Measurements from ENCODE around the gene TMEM63A.
"Not testable (repeated sequence)": the region's sequence is repeated elsewhere in the genome, so short reads cannot be mapped to it uniquely, and the experiment has no call there.

TMEM63A gene

DNA sequence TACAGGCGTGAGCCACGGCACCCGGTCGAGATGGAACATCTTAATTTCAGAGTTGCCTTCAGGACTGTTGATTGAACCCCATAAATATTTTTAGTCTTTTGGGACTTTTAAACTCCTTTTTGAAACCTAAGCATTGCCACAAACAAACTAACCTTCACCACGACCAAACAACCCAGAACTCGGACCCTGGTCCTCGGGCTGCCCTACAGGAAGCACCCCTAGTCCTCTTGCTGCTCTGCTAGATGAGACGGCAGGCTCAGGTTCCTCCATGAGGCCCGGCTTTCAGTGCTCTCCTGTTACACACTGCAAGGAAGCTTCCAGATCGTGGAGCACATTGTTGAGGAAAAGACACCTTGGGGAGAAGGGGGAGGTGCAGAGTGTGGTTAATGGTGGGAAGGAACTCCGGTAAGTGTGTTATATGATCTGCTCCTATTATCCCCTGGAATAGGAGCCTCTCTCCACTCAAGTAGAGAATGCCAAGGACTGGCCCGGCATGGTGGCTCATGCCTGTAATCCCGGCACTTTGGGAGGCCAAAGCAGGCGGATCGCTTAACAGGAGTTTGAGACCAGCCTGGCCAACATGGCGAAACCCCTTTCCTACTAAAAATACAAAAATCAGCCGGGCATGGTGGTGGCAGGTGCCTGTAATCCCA, 66.5 kb downstream of the TMEM63A start:
- no peak for DNase-seq

DNA sequence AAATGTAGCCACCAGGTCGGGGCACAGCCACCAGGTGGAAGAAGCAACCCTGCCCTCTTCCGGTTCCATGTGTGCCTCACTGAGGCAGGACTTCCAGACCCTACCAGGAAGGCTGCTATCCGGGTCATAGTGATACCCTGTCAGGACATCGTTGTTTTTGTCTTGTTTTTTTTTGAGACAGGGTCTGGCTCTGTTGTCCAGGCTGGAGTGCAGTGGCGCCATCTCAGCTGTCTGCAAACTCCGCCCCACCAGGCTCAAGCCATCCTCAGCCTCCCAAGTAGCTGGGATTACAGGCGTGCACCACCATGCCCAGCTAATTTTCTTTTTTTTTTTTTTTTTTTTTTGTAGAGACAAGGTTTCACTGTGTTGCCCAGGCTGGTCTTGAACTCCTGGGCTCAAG, 67.1 kb downstream of the TMEM63A start:
- not testable (repeated sequence) for DNase-seq

DNA sequence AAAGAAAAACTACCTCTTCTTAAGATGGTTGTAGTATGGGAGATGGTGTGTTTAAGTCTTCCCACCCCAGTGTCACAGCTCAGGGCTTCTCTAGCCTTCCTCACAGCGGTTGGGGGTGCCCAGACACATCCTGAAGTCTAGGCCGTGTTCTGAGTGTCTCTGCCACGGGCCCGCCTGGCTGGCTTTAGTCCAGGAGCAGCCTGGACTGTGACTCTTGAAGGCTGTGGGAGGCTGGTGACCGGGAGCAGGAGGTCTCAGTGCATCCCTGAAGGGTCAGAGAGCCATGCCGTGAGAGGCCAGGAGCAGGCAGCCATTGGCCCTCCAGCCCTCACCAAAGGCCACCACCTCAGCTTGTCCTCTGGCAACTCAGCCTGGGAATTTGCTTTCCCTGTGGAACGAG, 67.8 kb downstream of the TMEM63A start:
- DNase-seq = no peak

DNA sequence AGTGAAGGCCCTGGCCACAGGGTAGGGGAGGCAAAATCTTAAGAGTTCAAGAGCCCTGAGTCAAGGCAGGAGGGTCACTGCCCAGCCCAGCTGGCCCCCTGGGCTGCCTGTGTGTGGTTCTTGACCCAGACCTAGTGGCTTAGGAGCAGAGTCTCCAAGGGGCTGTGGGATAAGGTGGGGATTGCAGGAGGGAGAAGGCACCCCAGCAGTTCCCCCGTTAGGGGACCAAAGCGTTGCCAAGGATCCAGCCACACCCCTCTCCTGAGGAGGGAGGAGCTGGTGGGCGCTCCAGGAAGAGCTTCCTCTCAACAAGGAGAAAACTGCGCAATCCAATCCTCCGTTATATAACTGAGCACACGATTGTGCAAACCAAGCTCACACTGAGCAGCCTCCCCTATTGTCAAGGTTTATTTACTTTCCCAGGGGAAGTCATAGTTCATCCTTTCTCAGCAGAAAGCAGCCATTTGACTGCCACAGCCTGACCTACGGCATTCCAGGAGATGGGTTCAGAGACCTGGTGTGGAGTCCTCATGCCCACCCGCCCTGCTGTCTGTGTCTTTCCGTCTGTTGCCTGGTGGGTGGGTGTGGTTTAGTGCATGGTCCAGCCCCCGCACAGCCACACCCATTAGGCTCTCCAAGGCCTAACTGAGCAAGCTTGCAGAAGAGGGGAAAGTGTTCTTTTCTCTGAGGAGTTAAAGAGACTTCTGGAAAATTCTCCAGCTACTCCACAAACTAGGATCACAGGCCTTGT, 68.8 kb downstream of the TMEM63A start:
- DNase-seq = peak; percentile 24

DNA sequence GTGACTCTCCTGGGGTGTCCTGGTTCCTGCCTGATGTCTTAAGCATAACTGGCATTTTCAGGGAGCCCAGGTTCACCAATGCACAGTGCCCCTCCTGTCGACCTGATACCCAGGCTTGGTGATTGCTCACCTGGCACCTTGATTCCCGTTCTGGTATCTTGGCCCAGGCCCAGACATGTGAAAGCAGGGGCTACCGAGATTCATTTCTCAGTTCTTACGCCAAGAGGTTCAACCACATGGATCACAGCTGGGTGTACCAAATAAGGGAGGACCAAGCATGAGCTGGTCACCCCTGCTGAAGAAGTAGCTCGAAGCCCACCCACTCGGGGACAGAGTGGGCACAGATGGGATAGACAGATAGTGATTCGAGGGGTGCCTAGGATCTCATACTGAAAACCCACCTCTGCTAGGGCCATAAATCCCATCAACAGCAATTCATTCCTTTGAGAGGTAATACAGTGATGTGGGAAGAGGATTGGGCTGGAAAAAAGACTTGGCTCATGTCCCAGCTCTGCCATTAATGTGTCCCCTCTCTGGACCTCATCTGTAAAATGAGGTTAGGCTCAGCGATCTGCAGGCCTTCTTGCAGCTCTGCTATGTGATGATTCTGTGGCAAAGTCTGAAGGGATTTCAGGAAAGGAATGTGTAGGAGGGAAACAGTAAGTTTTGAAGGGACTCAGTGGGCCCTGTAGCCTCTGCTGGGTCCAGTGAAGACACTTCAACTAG, 69.5 kb downstream of the TMEM63A start:
- no peak for DNase-seq

DNA sequence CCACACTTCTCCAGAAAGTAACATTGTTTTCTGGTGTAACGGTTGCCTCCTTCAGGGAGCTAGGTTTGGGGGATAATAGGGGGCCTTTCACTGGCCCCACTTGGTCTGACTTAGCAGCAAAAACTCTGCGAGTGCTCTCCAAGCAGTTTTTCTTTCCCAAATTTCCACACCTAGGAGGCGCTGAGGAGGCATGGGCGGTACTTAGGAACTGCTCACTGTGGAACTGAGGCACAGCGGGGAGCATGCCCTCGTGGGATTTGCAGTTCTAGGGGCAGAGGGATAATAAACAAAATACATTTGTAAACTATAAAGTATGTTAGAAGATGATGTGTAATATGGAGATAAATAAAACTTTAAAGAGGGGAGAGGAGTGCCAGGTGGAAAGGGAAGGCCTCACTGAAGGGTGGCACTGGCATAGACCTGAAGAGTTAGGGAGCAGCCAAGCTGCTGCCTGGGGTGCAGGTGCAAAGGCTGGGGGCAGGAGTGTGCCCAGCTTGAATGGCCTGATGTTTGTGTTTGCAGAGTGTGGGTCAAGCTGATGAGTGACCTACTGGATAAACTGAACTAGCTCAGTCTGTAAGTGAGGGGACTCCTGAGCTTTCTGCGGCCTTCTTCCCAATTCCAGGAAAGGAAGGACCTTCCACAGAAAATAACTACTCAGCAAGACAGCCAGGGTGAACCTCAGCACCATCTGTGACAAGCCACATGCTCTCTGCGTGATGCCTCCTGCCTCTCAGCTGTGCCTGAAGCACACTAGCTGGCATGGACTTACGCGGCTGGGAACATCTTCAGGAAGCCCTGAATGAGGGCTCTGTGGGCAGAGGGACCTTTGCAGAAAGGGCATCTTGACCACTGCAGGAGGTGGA, 70.3 kb downstream of the TMEM63A start:
- DNase-seq = no peak

DNA sequence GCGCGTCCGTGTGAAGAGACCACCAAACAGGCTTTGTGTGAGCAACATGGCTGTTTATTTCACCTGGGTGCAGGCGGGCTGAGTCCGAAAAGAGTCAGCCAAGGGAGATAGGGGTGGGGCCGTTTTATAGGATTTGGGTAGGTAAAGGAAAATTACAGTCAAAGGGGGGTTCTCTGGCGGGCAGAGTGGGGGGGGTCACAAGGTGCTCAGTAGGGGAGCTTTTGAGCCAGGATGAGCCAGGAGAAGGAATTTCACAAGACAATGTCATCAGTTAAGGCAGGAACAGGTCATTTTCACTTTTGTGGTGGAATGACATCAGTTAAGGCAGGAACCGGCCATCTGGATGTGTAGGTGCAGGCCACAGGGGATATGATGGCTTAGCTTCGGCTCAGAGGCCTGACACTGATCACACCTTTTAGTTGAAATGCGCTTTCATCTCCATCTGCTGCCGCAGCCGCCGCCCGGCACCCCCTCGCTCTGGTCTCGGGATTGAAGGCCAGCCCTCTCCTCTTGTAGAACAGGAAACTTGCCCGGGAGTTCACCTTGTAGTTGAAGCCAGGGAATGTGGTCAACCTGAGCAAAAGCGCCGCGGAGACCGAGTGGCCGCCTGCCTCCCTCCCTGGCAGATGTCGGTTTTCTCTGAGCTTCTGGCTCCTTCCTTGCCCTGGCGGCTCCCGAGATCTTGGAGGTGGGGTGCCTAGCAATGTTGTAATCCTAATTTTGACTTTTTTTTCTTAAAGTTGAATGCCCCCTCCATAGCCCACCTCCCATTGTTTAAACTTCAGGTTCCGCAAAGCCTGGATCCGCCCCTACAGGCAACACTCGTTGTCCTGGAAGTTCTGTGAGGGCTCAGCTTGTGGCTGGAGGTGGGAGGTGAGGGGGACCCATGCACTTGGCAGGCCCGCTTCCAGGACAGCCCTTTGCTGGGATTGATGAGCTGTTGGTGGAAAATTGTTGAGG, 71.3 kb downstream of the TMEM63A start:
- not testable (repeated sequence) for DNase-seq

DNA sequence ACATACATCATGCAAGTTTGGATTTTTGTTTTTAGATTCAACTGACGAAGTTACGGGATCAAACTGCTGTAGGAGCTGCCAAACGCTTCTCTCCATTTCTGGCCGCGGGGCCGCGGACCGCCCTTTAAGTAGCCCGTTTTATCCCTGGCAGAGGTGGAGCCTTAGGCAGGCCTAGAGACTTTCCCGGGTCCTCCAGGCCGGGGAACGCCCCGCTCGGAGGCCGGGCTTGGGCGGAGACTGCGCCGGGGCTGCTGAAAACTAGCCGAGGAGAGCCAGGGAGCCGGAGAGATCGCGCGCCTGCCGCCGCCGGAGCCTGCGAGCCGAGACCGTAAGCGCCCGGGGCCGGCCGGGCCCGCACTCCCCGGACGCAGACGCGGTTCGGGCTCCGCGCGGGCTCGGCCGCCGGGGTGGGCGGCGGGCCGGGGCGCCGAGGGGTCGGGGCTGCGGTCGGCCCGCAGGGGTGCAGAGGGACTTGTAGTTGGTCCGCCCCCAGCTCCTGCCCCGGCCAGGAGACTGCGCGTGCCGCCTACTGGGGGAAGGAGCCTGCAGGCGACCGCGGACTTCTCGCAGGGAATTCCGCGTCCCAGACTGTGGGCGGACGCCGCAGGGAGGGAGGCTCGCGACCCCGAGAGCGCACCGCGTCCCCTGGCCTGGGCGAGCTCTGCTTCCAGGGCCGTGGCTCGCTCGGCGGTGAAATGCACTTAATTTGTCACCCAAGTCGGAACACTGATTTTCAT, 72.2 kb downstream of the TMEM63A start, which contains the start of gene EPHX1:
TSS of gene EPHX1 (plus strand) at position 283 of the 737 bp plus-strand sequence. CDS start 18,606 bp downstream, outside the sequence.
- DNase-seq = peak; percentile 42

DNA sequence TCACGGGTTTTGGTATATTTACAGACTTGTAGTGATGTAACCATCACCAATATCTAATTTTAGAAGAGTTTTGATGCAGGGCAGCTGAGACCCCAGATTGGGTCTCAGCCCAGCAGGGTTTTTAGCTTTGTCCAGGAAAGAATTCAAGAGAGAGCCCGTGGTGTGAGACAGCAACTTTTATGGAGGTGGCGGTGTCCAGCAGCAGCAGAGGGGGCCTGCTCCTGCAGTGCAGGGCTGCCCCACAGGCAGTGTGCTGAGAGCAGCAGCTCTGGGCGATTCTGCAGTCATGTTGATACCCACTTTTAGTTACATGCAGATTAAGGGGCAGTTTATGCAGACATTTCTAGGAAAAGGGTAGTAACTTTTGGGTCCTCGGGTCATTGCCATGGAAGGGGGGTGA, 74.0 kb downstream of the TMEM63A start:
- no peak for DNase-seq

DNA sequence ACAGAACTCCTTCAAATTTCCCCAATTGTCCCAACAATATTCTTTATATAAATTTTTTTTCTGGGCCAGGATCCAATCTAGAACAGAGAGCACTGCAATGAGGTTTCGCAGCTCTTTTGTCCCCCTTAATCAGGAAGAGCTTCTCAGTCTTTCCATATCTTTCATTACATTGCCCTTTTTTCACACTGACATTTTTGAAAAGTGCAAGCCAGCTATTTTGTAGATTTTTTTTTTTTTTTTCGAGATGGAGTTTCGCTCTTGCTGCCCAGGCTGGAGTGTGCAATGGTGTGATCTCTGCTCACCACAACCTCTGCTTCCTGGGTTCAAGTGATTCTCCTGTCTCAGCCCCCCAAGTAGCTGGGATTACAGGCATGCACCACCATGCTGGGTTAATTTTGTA, 75.4 kb downstream of the TMEM63A start:
- not testable (repeated sequence) for DNase-seq

DNA sequence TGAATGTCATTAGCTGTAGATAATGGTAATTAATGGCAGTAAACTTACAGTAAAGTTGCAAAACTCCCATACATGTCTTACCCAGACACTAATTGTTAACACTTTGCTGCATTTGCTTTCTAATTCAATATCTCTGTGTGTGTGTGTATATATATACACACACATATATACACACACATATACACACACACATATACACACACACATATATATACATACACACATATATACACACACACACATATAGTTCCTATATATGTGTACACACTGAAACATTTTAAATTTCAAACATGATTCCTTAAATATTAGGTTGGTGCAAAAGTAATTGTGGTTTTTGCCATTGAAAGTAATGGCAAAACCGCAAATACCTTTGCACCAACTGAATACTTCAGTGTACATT, 75.9 kb downstream of the TMEM63A start:
- no peak for DNase-seq

DNA sequence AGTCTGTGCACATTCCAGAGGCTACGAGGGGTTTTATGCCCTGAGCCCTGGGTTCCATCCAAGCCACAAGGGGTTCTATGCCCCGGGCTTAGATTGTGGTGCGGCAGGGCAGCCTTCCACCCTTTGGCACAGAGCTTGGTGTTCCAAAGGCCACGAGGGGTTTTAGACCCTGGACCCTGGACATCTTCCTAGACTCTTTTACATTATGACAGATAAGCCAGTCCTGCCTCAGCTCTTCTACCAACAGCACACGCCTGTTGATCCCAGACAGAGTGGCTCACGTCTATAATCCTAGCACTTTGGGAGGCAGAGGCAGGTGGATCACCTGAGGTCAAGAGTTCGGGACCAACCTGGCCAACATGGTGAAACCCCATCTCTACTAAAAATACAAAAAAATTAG, 81.0 kb downstream of the TMEM63A start:
- not testable (repeated sequence) for DNase-seq

DNA sequence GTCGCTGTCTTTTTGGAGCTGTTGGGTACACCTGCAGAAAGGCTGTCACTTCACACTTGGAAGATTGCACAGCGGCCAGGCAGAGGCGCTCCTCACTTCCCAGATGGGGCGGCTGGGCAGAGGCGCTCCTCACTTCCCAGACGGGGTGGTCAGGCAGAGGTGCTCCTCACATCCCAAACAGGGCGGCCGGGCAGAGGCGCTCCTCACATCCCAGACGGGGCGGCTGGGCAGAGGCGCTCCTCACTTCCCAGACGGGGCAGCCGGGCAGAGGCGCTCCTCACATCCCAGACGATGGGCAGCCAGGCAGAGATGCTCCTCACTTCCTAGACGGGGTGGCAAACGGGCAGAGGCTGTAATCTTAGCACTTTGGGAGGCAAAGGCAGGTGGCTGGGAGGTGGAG, 86.1 kb downstream of the TMEM63A start:
- not testable (repeated sequence) for DNase-seq

Measured in NCI-H1417 treated with DMSO at 0.1 percent for 48 hours (cell line).